HepG2 (cell line): ENCODE results near the gene DCDC2. TPM values are rescaled to one million over a fixed set of nuclear protein-coding genes. Genes with fewer than 3 reads are reported as not detected.

Source experiments
- AKAP8 ChIP-seq: sonication (generic); formaldehyde crosslinking; IDR thresholded peaks from 2 replicates; pipeline ENCODE4 v1.5.1; 2020; ENCODE audit warnings: mild to moderate bottlenecking, missing genetic modification reagents
- ISX ChIP-seq: sonication (generic); formaldehyde crosslinking; conservative IDR thresholded peaks from 2 replicates; pipeline ENCODE4 v1.5.0; 2020; ENCODE audit warnings: missing genetic modification reagents
- NR1H2 ChIP-seq: sonication (generic); formaldehyde crosslinking; IDR thresholded peaks from 2 replicates; pipeline ENCODE4 v1.8.1; 2022; ENCODE audit warnings: low read depth, missing genetic modification reagents, borderline replicate concordance
- PATZ1 ChIP-seq: sonication (generic); formaldehyde crosslinking; IDR thresholded peaks from 2 replicates; pipeline ENCODE4 v1.4.0; 2020; ENCODE audit warnings: missing genetic modification reagents
- RNF2 ChIP-seq: fragments of 450-650 bp; conservative IDR thresholded peaks from 2 replicates; pipeline ENCODE4 v1.6.1; 2016; ENCODE audit warnings: low read depth
- TAF1 ChIP-seq: sonication (generic); formaldehyde crosslinking; IDR thresholded peaks from 2 replicates; pipeline ENCODE4 v1.4.0; 2020; ENCODE audit warnings: missing genetic modification reagents
- ZNF138 ChIP-seq: sonication (generic); formaldehyde crosslinking; IDR thresholded peaks from 2 replicates; pipeline ENCODE4 v1.5.0; 2020; ENCODE audit warnings: mild to moderate bottlenecking, low read depth, missing genetic modification reagents
- ZNF503 ChIP-seq: sonication (generic); formaldehyde crosslinking; IDR thresholded peaks from 2 replicates; pipeline ENCODE4 v1.4.0; 2020; ENCODE audit warnings: missing genetic modification reagents
- ZNF7 ChIP-seq: IDR thresholded peaks from 2 replicates; pipeline ENCODE4 v1.6.1; 2016; ENCODE audit warnings: missing biosample characterization, missing genetic modification reagents
- polyA plus RNA-seq, 8 experiments: library from polyadenylated mRNA; depleted of rRNA in 3 of 8; stranded (reverse) in 7 of 8; unstranded in 1 of 8; fragments of >200 nt; fragmentation: Illumina TruSeq in 4 of 8; extraction: Trizol in 4 of 8; gene quantifications; 2 replicates each; pipeline versions ENCODE4 v1.2.1 to v1.2.3, GENCODE V29; 2011 to 2016; ENCODE audit warnings: low read depth in 4 of 8, missing spikeins in 1 of 8, mixed read lengths in 1 of 8; ENCODE audit not compliant: insufficient read depth in 1 of 8
- total RNA-seq, 5 experiments: library from RNA; depleted of rRNA; stranded (reverse); fragments of >200 nt; fragmentation: Illumina TruSeq; extraction: Trizol; gene quantifications; 2 replicates each; pipeline ENCODE4 v1.2.3, GENCODE V29; 2016; ENCODE audit warnings: low read depth in 1 of 5
- TF ChIP-seq, protein P1 (sequence below): sonication (generic); formaldehyde crosslinking; IDR thresholded peaks from 2 replicates; pipeline ENCODE4 v1.4.0; 2020; ENCODE audit warnings: missing genetic modification reagents; ENCODE audit errors: not compliant biosample characterization
- TF ChIP-seq, protein P2 (sequence below): sonication (generic); formaldehyde crosslinking; IDR thresholded peaks from 2 replicates; pipeline ENCODE4 v1.4.0; 2020; ENCODE audit warnings: missing genetic modification reagents
- TF ChIP-seq, protein P3 (sequence below): IDR thresholded peaks from 2 replicates; pipeline ENCODE4 v1.6.1; 2016
- TF ChIP-seq, protein P4 (sequence below): sonication (generic); formaldehyde crosslinking; IDR thresholded peaks from 2 replicates; pipeline ENCODE4 v1.4.0; 2020; ENCODE audit warnings: missing genetic modification reagents

Gene DCDC2
- total and polyA plus RNA-seq, 2 of the 13 experiments (the other 11 are each of a cell fraction or from before 2014, with no cell fraction given), result 9.0 to 36.2 TPM

GRCh38 chr6:24283043-24283985 lies 74.5 kb downstream of the DCDC2 start (continued):
- no peak for TF ChIP-seq PATZ1
- peak; percentile 41; the same call in 1 of the 2 replicates for TF ChIP-seq ZNF503 (CRISPR knock-in tag)
- TF ChIP-seq, protein P1, sequence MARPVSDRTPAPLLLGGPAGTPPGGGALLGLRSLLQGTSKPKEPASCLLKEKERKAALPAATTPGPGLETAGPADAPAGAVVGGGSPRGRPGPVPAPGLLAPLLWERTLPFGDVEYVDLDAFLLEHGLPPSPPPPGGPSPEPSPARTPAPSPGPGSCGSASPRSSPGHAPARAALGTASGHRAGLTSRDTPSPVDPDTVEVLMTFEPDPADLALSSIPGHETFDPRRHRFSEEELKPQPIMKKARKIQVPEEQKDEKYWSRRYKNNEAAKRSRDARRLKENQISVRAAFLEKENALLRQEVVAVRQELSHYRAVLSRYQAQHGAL (CRISPR knock-in tag), result no peak
- TF ChIP-seq, protein P2, sequence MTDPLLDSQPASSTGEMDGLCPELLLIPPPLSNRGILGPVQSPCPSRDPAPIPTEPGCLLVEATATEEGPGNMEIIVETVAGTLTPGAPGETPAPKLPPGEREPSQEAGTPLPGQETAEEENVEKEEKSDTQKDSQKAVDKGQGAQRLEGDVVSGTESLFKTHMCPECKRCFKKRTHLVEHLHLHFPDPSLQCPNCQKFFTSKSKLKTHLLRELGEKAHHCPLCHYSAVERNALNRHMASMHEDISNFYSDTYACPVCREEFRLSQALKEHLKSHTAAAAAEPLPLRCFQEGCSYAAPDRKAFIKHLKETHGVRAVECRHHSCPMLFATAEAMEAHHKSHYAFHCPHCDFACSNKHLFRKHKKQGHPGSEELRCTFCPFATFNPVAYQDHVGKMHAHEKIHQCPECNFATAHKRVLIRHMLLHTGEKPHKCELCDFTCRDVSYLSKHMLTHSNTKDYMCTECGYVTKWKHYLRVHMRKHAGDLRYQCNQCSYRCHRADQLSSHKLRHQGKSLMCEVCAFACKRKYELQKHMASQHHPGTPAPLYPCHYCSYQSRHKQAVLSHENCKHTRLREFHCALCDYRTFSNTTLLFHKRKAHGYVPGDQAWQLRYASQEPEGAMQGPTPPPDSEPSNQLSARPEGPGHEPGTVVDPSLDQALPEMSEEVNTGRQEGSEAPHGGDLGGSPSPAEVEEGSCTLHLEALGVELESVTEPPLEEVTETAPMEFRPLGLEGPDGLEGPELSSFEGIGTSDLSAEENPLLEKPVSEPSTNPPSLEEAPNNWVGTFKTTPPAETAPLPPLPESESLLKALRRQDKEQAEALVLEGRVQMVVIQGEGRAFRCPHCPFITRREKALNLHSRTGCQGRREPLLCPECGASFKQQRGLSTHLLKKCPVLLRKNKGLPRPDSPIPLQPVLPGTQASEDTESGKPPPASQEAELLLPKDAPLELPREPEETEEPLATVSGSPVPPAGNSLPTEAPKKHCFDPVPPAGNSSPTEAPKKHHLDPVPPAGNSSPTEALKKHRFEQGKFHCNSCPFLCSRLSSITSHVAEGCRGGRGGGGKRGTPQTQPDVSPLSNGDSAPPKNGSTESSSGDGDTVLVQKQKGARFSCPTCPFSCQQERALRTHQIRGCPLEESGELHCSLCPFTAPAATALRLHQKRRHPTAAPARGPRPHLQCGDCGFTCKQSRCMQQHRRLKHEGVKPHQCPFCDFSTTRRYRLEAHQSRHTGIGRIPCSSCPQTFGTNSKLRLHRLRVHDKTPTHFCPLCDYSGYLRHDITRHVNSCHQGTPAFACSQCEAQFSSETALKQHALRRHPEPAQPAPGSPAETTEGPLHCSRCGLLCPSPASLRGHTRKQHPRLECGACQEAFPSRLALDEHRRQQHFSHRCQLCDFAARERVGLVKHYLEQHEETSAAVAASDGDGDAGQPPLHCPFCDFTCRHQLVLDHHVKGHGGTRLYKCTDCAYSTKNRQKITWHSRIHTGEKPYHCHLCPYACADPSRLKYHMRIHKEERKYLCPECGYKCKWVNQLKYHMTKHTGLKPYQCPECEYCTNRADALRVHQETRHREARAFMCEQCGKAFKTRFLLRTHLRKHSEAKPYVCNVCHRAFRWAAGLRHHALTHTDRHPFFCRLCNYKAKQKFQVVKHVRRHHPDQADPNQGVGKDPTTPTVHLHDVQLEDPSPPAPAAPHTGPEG (CRISPR knock-in tag), result no peak
- TF ChIP-seq ZNF7 (CRISPR knock-in tag), result no peak
- TF ChIP-seq, protein P3, sequence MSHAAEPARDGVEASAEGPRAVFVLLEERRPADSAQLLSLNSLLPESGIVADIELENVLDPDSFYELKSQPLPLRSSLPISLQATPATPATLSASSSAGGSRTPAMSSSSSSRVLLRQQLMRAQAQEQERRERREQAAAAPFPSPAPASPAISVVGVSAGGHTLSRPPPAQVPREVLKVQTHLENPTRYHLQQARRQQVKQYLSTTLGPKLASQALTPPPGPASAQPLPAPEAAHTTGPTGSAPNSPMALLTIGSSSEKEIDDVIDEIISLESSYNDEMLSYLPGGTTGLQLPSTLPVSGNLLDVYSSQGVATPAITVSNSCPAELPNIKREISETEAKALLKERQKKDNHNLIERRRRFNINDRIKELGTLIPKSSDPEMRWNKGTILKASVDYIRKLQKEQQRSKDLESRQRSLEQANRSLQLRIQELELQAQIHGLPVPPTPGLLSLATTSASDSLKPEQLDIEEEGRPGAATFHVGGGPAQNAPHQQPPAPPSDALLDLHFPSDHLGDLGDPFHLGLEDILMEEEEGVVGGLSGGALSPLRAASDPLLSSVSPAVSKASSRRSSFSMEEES (CRISPR knock-in tag), result 0 out of 2 replicates have a peak, but pooled peaks have one; percentile 17
- TF ChIP-seq, protein P4, sequence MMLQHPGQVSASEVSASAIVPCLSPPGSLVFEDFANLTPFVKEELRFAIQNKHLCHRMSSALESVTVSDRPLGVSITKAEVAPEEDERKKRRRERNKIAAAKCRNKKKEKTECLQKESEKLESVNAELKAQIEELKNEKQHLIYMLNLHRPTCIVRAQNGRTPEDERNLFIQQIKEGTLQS, result no peak; the same call in 1 of the 2 replicates
- TF ChIP-seq NR1H2 (CRISPR knock-in tag), result no peak
- TF ChIP-seq RNF2, result no peak
- TF ChIP-seq TAF1 (CRISPR knock-in tag), result no peak
- TF ChIP-seq AKAP8, result no peak
- TF ChIP-seq ISX, result no peak
- no peak for TF ChIP-seq ZNF138 (CRISPR knock-in tag)
